Fibroblast of skin of scalp (primary cell): ENCODE measurements around the gene NDC80.

Experiments
- DNase-seq: peaks from one replicate; pipeline ENCODE4 v3.0.0-alpha.2; 2013

Gene NDC80

DNA sequence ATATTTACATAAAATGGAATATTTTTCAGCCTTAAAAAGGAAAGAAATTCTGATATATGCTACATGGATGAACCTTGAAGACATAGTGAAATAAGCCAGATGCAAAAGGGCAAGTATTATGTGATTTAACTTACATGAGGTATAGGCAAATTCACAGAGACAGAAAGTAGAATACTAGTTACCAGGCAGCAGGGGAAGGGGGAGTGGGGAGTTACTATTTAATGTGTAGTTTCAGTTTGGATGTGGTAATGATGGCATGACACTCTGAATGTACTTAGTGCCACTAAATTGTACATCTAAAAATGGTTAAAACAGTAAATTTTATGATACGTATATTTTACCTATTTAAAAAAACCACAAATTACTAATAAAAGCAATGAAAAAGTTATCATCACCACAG lies 12.1 kb upstream of the NDC80 start:
- DNase-seq: no peak

DNA sequence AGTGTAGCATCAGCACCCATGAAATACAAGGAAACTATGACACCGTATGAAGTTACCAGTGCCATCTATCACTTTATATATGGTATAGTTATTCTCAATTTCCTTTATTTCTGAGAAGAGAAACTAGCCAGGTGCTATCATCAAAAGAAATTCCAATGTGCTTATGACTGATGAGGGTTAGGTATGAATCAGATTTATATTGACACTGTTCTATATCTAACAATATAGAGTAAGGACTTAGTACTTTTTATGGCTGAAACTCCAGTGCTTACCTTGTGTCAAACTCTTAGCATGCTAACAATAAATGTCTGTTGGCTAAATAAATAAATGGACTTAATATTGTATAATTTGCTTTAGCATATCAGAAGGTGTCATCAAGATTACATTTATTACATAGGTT lies 7.0 kb upstream of the NDC80 start:
- DNase-seq: no peak

DNA sequence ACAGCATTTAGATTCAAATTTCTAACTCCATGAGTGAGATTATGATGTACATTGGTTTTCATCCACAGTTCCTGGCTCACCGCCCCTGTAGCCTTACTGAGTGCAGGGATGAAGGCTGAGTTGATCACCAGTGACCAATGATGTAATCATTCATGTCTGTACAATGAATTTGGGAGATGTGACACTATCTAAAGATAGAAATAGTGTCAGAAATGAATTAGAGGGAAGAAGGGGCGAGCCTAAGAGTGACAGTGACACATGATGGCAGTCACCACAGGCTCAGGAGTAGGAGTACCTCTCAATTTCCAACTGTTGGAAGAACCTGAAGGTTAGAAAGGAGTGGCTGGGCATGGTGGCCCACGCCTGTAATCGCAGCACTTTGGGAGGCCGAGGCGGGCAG lies 3.2 kb upstream of the NDC80 start:
- DNase-seq: no peak

DNA sequence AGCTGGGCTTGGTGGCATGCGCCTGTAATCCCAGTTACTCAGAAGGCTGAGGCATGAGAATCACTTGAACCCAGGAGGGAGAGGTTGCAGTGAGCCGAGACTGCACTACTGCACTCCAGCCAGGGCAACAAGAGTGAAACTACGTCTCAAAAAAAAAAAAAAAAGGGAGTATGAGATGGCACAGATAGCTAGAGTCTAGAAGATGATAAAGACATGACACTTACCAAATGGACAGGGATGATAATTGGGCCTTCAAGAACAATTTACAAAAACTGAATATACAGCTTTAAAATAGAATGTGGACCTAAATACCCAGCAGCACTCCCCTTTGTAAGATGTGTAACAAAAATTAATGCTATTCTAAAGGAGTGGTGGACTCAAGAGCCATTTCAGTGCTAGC lies 2.8 kb upstream of the NDC80 start:
- DNase-seq: no peak

DNA sequence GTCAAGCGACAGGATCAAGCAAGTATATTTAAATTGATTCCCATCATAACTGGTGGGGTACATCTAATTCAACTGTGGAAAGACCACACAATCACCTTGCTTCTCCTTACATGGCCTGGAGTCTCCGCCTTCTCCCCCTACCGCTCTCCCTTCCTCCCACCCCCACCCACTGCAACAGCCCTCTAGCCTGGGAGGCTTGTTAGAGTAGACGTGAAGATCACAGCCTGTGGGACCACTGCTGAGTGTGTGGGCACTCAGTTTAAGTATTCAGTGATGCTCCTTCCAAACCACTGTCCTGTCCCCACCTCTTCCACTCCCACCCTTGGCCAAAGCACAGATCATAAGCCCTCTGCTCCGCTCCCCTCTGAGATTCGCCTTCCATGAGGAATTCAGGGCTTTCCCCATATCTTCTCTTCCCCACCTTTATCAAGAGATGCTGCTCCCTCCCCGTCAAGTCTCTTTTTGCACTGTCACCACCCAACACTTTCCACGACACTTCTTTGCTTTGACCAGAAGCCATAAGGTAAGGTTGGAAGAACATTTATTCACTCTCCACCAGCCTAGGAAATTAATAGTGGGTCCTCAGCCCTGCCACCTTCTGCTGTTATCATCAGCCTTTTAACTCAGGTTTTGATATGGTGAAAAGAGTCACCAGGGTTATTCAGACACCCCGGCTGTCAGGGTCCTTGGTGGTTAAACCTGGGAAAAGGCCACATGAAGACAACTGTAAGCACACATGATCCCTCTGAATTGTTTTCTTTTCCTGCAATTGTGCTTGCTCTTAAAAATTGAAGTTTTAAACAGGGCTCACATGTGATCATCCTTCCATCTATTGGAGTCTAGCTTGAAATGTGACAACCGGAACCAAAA lies 1.8 kb upstream of the NDC80 start:
- no peak for DNase-seq

DNA sequence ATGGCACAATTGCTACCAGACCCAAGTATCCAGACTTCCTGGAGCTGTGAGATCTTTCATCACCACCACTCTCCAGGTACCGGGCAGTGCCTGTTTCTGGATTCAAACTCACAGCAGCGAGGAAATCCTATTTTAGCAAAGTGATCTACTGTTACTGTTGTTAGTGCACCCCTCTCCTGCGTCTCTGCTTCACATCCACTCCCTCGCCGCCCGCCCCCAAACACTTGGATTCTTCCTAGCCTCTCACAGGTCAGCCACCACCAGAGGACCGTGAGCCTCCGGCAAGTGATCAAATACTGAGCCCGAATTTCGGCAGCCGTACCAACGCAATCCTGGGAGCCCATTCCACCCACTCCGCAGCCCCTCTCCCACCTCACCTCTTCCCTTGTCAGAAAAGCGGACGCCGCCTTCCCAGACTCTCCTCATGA lies 571 bp upstream of the NDC80 start:
- DNase-seq: peak; percentile 72

DNA sequence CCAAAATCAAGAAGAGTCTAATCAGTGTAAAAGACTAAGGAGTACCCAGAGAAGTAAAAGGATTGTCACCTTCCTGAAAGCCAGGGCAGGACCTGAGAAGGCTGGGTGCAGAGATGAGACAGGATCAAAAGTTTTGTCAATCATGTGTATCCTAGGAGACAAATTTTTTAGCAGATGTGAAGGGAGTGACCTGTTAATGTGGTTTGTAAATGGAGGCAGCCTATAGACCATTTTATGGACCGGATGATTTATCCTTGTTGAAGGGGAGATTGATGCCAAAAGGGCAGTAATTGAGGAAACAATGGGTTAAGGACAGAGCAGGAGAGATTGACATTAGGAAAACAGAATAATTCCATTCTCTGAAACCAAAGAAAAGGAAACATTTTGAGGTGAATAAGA lies 813 bp downstream of the NDC80 start:
- no peak for DNase-seq

DNA sequence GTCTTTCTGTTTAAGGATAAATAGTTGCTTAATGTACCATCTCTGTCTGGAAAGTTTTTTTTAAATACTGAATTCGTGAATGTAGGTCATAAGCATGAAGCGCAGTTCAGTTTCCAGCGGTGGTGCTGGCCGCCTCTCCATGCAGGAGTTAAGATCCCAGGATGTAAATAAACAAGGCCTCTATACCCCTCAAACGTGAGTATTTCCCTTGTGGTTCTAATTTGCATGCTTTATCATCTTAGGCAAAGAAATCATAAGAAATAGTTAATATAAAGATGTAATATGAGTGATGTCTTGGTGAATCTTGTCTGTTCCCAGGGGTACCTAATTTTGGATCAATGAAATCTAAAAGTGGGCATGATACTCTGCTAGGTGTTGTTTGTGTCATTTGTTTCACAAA lies 1.5 kb downstream of the NDC80 start:
- no peak for DNase-seq

DNA sequence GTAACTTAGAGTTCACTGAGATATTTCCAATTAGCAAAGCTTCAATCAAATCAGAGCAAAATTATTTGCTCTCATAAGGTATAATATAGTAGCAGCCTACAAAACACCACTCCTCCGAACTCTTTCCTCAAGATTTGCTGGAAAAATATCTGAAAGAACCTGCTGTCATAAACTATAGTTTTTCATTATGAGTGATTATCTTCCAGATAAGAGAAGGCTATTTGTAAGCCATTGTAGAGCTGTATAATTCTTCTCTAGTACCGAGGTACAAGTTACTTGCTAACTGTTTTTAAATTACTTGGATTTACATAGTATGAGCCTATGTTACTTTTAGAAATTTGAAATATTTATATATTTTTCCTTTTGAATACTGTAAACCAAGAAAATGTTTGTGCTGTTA lies 2.1 kb downstream of the NDC80 start:
- no peak for DNase-seq

DNA sequence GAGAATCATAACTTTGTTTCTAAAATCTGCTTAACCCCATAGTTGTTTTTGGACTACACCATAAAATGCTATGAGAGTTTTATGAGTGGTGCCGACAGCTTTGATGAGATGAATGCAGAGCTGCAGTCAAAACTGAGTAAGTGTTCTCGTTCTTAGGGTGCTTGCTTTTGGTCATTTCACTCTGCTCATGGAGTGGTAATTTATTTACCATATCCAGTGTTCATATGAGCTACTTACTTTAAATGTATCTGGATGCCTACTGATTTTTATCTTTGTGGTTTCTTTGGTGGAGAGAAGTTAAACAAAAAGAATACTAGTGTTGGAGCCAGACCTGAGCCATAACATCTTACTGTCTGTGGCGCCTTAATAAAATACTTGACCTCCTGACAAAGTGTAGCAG lies 16.4 kb downstream of the NDC80 start:
- no peak for DNase-seq

DNA sequence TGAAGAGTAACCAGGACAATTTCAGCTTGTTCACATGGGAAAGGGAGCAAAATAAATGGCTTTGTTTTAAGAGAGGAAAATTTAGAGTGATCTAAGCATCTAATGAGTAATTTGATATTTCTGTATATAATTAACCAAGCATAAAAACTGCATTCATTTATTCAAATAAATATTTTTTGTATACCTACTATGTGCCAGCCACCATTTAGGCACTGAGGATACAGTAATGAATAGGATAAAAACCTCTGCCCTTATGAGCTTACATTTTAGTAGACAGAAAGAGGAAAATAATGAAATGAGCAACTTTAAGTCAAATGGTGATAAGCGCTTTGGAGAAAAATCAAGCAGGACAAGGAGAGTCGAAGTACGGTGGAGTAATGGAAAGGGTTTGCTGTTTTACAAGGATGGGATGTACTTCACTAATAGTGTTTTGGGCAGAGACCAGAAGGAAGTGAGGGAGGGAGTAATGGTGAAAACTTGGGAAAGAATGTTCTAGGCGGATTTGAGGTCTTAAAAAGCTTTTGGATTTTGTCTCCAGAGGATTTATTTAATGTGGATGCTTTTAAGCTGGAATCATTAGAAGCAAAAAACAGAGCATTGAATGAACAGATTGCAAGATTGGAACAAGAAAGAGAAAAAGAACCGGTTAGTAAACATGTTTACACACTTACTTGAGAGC lies 17.4 kb downstream of the NDC80 start:
- no peak for DNase-seq

DNA sequence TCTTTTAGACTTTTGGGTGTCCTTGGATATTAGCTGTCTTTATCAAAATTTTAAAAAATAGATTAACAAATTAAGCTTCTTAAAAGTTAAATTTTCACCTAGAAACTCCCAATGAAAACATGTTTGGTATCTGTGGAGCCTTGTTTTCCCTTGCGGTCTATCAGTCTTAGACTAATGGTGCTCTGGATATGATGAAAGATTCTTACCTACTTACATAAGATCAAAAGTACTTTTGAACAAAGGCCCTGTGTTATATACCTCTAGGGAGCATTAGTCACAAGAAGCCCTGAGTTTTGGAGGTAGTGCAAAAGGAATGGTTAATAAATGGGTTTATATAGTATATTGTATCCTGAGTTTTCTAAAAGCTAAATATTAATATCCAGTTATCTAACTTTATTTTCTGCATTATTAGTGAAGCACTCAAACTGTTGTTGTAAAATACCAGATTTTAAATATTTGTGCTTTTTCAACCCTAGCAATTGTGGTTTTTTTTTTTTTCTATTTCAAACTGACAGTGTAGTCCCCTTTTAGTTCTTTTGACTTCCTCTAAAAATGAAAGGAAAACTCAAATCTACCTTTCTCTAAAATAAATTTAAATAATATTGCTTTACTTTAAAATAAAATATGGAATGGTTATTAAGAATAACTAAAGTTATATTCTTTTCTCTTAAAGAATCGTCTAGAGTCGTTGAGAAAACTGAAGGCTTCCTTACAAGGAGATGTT lies 18.1 kb downstream of the NDC80 start:
- no peak for DNase-seq

DNA sequence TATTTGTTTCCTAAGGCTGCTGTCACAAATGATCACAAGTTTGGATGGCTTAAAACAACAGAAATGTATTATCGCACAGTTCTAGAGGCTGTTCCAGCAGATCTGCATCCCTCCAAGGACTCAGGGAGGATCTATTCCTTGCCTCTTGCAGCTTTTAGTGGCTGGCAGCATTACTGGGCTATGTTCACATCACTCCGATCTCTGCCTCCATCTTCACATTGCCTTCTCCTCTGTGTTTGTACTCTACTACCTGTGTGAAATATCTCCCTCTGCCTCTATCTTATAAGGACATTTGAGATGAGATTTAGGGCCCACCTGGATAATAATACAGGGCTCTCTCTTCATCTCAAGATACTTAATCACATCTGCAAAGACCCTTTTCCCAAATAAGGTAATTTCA lies 18.9 kb downstream of the NDC80 start:
- DNase-seq: no peak

DNA sequence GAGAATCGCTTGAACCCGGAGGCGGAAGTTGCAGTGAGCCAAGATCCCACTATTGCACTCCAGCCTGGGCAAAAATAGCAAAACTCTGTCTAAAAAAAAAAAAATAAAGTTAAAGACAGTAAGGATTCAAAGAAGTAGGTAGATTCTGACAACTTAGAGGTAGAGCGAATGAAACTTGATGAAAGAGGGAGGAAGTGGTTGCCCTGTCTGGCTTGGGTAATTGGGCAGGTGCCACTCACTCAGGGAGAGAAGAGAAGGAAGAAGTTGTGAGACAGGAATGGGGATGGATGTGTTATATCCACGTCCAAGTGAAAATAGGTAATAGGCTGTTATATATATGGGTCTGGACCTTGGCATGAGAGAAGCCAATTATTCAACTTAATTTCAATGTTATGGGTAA lies 26.3 kb downstream of the NDC80 start:
- no peak for DNase-seq

DNA sequence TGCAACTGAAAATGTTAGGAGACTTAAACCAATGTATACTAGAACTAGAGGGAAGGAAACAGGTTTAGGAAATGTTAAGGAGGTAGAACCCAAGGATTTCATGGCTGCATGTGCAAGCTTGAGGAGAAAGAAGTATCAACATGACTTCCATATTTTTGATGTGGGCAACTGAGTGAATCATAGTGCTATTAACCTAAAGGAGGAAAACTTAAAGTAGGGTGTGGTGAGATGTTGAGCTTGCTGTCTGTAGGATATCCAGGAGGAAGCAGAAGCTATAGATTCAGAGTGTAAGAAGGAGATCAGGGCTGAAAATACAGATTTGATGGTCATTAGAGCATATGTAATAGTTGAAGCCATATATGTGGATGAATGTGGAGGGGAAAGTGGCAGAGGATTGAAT lies 31.5 kb downstream of the NDC80 start:
- DNase-seq: no peak

DNA sequence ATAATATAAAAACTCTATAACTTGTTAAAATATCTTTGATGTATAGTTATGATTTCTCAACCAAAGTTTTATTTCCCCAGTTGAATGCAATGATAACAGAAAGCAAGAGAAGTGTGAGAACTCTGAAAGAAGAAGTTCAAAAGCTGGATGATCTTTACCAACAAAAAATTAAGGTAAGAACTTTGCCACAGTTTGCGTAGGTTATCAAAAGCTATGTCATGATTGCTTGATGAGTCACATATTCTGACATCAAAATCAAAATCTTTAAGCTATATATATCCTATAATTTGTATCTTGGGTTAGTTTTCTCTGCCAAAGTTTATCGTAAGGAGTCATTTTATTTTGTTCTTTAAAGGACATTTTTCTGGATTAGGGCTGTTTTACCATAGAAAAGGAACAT lies 35.0 kb downstream of the NDC80 start:
- no peak for DNase-seq

DNA sequence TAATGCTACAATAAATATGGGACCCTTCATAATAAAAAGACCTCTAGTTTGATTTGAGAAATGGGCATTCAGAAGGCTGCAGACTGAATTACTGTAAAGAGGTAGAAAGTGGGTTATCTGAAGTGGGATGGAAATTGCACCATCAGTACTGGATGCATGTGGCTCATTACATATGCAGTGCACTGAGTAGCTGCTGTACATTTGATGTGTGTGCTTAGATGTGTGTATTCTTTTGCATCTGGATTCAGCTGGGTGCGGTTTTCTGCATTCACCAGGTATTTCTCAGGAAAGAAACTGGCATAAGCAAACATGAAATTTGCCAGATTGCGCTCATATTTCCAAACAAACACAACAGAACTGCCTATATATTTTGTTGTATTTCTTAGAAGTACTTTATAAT lies 38.2 kb downstream of the NDC80 start:
- no peak for DNase-seq

DNA sequence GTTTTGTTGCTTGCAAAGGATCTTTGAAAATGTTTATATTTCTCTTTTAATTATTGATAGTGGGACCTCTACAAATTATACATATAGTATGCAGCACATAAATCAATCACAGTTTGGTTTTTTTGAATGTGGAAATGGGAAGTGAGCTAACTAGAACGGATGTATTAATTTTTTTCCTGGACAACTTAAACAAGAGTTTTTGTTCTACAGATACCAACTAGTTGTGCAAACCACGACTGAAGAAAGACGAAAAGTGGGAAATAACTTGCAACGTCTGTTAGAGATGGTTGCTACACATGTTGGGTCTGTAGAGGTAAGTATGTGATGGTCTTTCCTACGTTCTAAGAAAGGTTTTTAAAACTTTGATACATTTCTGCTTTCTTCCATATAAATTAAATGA lies 39.2 kb downstream of the NDC80 start:
- DNase-seq: no peak

DNA sequence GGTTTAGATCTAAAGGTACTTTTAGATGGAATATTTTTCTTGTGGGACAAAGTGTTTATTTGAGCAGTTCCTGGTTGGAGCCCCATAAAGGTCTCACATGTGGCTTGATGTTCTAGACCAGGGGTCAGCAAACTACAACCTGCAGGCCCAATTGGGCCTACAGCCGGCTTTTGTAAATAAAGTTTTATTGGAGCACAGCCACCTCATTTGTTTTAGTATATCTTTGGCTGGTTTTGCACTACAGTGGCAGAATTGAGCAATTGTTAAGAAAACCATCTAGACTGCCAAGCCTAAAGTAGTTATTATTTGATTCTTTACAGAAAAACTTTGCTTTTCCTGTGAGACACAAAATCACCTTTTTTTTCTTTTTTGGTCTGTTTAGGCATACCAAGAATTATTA lies 41.6 kb downstream of the NDC80 start:
- DNase-seq: no peak

DNA sequence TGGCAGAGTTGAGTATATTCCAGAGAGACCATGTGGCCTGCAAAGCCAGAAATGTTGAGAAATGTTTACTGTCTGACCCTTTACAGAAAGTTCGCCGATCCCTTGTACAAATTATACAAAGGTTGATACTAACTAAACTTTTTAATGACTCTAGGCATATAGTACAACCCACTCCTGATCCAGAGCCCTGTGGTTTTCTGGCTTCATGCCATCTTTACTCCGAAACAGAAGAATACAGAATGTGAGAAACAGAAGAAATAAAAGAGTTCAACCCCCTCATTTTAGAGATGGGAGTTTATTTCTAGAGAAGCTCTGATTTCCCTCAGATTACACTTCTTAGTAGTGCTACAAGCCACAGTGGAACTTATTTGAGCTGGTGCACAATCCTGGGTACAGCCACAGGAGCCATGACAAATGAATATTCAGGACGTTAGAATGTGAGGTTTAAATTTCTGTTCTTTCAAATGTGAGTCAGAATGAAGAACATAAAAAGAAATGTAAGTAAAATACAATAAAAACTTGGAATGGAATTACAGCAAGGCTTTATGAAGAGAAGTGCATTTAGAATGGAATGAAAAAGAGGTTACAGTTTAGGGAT lies 46.1 kb downstream of the NDC80 start:
- no peak for DNase-seq

DNA sequence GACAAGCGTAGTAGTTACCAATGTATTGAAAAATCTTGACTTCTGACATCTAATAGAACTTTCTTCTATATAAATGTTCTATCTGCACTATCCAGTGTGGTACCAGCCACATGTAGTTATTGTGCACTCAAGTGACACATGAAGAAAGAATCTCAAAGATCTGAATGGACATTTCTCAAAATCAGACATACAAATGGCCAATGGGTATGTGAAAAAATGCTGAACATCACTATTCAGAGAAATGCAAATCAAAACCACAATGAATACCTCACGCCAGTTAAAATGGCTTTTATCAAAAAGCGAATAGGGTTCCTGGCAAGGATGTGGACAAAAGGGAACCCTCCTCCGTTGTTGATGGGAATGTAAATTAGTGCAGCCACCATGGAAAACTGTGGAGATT lies 46.7 kb downstream of the NDC80 start:
- DNase-seq: peak; percentile 51

DNA sequence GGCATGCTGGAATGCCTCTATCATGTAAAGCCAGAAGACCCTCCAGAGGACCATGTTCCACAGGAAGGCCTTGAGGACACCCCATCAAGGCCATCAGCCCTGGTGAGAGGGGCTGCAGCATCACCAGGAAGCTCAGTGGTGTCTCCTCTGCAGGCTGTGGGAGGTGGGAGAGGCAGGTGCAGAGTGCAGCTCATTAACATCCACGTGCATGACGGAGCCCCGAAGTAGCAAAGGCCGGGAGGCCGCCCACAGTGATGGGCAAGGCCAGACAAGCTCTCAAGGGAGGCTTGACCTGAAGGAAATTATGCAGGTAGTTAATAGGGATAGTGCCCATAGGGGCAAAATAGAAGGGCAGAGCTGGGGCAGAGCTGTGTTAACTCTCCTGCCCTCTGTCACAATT lies 53.9 kb downstream of the NDC80 start:
- DNase-seq: no peak

DNA sequence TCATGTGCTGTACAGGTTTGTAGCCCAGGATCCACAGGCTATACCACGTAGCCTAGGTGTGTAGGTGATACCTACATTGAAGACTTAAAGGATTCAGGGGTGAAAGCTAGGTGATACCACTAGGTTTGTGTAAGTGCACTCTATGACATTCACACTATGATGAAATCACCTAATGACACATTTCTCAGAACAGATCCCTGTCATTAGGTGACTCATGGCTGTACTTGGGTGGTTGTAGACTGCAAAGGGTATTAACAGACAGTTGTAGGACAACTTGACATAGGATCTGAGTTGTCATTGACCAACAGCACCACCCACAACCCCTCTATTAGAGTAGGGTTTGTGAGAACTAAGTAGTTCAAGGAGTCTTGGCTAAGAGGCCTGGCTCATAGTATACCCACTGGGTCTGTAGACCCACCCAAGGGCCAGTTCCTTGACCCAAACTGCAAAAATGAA lies 56.5 kb downstream of the NDC80 start:
- DNase-seq: no peak
